ENCODE results near the gene TMEM156.
"Not testable (repeated sequence)": the region's sequence is repeated elsewhere in the genome, so short reads cannot be mapped to it uniquely, and the experiment has no call there.

TMEM156 gene

DNA sequence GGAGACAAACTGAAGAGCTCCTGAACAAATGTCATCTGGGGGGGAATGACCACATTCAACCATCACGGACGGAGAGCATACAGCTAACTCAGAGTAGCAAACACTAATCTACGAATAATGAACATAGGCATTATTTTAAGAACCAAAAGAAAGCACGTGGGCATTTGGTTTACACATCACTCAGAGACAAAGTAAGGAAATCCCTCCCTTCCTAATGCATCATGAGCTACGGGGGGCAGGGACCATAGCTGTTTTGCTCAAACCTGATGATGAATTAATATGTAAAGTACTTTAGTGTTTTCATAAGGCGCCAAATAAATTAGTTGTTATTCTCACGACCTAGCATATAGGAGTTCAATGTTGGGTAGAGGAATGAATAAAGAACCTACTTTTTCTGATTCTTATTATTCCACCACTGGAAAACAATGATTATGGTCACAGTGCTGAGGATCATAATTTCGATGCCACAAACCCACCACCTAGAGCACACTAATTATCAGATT, 11.7 kb upstream of the TMEM156 start:
- DNase-seq (ENCODE audit: low spot score) = no peak

DNA sequence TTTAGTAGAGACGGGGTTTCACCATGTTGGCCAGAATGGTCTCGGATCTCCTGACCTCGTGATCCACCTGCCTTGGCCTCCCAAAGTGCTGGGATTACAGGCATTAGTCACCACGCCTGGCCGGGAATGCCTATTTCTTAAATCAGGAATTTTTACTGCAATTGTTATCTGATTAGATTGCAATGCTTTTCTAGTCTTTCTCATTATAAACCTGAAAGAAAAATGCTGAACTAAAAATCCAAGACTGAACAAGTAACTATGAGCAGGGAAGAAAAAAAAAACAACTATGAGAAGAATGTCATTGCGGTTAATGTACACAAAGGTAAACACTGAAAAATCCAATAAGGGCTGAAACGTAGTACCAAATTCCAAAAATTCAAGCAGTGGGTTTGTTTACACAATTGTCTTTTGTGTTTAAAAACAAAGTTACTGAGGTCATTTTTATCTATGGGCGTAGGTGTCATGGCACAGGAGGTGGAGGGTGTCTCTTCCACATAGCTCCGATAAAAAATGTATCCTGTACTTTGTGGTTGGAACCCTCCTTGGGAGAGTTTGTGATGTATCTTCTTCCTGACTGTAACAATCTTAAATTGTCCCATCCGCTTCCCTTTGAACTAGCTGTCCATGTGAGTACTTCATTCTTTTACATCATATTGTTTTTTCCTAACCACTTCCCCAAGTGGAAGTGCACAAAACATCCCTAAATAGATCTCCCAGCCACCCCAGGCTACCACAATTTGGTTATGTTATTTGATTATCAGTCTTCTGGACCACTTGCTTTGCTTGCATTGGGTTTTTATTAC, 11.1 kb upstream of the TMEM156 start:
- peak; percentile 12 for DNase-seq (ENCODE audit: low spot score)

- DNase-seq (ENCODE audit: low spot score) = no peak
These were observed 10.2 kb upstream of the TMEM156 start for GRCh38 chr4:39042366-39042765.

DNA sequence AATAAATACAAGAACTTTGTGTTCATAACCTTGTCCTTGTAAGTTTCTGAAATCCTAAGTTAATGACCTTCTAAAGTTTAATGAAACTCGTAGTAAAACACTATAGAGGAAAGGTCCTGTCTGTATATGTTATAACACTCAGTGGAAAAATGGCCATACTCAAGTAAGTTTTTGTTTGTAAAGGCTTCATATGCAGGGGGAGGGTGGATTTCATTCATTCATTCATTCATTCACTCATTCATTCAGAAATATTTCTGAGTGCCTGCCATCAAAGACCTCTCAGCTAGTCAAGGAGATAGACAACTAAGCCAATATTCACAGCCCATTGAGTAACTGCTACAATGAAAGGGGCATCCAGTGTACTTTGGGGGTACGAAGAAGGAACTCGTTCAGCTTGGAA, 6.9 kb upstream of the TMEM156 start:
- no peak for DNase-seq (ENCODE audit: low spot score)

GRCh38 chr4:39037941-39038340, 5.7 kb upstream of the TMEM156 start:
- no peak for DNase-seq (ENCODE audit: low spot score)

DNA sequence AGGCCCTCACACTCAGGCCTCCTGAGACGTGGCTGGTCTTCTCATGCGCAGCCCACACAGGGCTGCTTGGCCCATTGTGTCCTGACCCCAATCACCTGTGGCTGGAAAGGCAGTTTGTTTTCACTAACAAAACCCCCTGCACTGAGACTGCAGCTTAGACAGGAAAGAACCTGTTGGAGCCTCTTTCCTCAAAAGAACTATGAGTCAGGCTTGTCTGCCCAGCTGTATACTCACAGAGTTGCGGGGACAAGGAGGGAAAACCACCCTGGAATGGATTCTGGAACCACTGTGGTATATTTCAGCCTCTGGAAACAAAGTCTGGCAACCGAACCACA, 5.2 kb upstream of the TMEM156 start:
- DNase-seq (ENCODE audit: low spot score) = no peak

- DNase-seq (ENCODE audit: low spot score) = no peak
These were observed 4.0 kb upstream of the TMEM156 start for GRCh38 chr4:39036172-39036571.

DNA sequence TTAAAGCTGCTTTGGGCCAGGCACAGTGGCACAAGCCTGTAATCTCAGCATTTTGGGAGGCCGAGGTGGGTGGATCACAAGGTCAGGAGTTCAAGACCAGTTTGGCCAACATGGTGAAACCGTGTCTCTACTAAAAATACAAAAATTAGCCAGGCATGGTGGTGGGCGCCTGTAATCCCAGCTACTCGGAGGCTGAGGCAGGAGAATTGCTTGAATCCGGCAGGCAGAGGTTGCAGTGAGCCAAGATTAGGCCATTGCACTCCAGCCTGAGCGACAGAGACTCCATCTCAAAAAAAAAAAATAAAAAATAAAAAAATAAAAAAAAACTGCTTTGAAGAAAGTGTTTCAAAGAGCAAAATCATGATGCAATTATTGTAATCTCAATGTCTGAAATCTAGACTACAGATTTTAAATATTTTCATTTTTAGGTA, 604 bp downstream of the TMEM156 start:
- not testable (repeated sequence) for DNase-seq (ENCODE audit: low spot score)

DNA sequence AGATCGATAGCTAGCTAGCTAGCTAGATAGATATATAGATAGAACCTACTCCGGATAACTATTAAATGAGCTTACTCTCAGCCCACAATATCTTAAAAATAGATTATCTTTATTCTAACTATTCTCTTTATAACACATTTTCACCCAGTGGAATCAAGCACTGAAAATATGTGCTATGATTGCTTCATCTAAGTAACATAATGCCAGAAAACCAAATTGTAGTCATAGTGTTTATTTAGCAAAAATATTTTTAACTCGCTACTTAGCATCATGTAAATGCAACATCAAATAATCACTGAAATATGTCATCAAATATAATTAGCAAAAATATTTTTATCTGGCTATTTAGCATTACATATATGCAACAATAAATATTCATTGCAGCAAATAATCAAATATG, 1.5 kb downstream of the TMEM156 start:
- DNase-seq (ENCODE audit: low spot score) = no peak

DNA sequence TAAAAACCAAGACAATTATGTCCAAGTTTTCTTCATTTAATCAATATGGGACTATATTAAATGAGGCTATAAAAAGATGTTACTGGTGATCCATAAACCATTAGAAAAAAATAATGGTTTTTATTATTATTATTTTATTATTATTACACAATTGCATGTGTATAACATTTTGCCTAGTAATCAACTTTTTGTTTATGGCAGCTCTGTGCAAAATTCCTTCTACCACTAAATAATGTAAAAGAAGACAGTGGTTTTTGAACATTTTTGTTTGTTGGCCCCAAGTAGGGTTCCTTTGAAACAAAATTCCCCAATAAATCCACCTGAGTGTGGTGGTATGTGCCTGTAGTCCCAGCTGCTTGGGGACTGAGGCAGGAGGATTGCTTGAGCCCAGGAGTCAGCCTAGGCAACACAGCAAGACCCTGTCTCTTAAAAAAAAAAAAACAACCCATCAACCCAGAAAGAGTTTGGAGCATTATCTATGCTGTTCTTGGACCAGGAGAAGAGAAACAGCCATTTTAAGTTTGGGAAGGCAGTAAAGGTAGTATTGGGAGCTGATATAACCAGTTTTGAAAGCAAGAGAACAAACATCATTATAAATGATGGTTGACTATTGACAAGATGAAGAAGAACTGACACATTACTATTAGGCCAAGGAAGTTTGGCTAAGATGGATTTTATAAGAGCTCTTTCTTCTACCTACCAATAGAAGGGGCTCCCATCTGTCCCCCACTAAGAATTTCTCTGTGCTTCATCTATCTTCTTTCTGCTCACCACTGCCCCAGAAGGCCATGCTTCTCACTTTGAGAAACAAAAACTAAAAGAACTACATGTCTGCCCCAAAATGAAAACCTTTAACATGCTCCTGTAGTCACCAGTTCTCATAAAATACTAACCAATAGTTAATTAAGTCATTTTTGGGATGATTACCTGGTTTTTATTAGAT, 2.2 kb downstream of the TMEM156 start:
- no peak for DNase-seq (ENCODE audit: low spot score)

- no peak for DNase-seq (ENCODE audit: low spot score)
These were observed 6.1 kb downstream of the TMEM156 start for GRCh38 chr4:39026096-39026495.

DNA sequence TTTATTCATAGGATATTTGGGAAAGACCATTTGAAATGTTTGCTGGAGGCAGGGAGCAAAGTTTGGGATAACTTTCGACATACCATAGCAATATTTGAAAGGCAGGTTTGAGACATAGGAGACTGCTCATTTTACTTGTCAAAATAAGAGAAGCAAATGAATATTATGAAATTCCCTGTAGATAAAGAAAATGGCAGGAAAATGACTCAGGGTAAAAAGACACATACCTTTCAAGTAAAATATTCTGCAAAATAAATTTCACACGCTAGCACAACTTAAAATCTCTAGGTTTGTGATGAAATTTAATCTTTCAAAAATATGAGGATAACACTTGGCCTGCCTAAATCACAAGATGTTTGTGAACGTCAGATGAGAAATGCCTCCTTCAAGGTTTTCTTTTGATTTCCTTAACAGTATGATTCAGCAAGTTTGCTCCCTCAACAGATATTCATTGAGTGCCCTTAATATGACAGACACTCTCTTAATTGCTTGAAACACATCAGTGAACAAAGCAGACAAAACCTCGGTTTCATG, 6.6 kb downstream of the TMEM156 start:
- DNase-seq (ENCODE audit: low spot score) = no peak

- no peak for DNase-seq (ENCODE audit: low spot score)
These were observed 7.8 kb downstream of the TMEM156 start for GRCh38 chr4:39024311-39024865.

GRCh38 chr4:39023059-39023458, 9.2 kb downstream of the TMEM156 start:
- no peak for DNase-seq (ENCODE audit: low spot score)

GRCh38 chr4:39022241-39022640, 10.0 kb downstream of the TMEM156 start:
- no peak for DNase-seq (ENCODE audit: low spot score)

GRCh38 chr4:39021631-39022030, 10.6 kb downstream of the TMEM156 start:
- no peak for DNase-seq (ENCODE audit: low spot score)

GRCh38 chr4:39020130-39020529, 12.1 kb downstream of the TMEM156 start:
- DNase-seq (ENCODE audit: low spot score) = no peak

DNA sequence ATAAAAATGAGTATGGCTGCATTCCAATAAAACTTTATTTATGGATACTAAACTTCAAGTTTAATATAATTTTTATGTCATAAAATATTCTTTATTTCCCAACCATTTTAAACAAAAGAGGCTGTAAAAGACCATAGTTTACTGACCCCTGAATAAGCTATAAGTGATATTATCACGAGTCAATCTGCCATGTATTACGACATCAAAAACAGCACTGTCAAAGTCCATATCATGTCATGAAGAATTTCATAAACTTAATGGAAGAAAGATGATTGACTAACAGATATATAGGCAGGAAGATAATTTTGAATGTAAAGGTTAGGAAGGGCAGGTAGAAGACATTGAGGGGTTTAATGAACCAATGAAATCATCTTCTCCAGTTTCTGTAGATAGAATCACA, 18.2 kb downstream of the TMEM156 start:
- no peak for DNase-seq (ENCODE audit: low spot score)

DNA sequence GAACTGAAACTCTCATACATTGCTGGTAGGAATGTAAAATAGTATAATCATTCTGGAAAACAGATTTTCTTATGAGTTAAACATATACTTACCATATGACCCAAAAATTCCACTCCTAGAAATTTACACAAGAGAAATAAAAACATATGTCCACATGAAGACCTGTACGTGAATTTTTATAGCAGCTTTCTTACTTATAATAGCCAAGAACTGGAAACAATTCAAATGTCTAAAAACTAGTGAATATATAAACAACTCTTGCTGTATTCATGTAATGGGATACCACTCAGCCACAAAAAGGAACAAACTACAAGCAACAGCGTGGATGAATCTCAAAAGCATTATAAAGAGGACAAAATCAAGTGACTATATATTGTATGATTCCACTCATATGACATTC, 27.5 kb downstream of the TMEM156 start:
- no peak for DNase-seq (ENCODE audit: low spot score)

DNA sequence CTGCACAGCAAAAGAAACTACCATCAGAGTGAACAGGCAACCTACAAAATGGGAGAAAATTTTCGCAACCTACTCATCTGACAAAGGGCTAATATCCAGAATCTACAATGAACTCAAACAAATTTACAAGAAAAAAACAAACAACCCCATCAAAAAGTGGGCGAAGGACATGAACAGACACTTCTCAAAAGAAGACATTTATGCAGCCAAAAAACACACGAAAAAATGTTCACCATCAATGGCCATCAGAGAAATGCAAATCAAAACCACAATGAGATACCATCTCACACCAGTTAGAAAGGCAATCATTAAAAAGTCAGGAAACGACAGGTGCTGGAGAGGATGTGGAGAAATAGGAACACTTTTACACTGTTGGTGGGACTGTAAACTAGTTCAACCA, 30.2 kb downstream of the TMEM156 start:
- DNase-seq (ENCODE audit: low spot score) = not testable (repeated sequence)

DNA sequence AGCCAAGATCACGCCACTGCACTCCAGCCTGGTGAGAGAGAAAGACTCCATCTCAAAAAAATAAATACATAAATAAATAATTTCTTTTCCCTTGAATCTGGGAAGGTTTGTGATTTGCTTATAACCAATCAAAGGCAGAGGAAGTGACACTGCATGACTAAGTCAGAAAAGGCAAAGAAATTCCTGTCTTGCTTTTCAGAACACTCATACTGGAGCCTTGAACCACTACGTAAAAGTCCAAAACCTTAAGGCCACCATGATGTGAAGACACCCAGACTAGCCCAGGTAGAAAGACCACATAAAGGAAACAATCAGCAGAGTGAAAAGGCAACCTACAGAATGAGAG, 36.6 kb downstream of the TMEM156 start:
- no peak for DNase-seq (ENCODE audit: low spot score)

DNA sequence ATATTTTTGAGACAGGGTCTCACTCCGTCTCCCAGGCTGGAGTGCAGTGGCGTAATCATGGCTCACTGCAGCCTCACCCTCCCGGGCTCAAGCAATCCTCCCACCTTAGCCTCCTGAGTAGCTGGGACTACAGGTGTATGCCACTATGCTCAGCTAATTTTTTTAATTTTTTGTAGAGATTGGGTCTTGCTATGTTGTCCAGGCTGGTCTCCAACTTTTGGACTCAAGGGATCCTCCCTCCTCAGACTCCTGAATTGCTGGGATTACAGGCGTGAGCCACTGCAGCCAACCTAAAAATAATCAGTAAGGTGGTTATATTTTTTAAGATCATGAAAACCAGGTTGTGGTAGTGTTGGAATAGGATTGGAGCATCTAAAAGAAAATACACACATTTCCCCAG, 38.1 kb downstream of the TMEM156 start:
- DNase-seq (ENCODE audit: low spot score) = no peak

GRCh38 chr4:38993683-38994082, 38.5 kb downstream of the TMEM156 start:
- DNase-seq (ENCODE audit: low spot score) = peak; percentile 11
